ENCODE measurements around the gene YPEL2. TPM values are rescaled to one million over a fixed set of nuclear protein-coding genes. Genes with fewer than 3 reads are reported as not detected.

Gene YPEL2
- total RNA-seq, 1 experiment from 2014 or later, result 0.15 TPM

DNA sequence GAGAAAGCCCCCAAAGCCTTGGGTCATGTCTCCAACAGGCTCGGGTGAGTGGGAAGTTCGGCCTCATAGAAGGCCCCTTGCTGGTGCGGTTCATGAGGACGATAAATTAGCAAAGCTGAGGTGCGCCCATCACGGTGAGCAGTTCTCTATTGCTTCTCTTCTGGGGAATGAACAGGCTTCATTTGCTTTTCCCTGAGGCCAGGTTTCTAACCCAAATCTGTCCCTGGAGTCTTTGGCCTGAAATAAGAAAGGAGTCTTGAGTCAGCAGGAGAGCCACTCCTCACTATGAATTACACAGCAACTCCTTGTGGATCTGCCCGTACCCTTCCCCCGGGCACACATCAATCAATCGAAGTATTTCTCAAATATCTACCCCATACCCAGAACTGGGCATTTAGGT, 94.6 kb downstream of the YPEL2 start:
- DNase-seq (ENCODE audit: extremely low read depth, low read depth), result no peak

GRCh38 chr17:59427425-59427921, 96.0 kb downstream of the YPEL2 start:
- no peak for DNase-seq (ENCODE audit: extremely low read depth, low read depth)

GRCh38 chr17:59427996-59428395, 96.5 kb downstream of the YPEL2 start:
- DNase-seq (ENCODE audit: extremely low read depth, low read depth), result no peak

GRCh38 chr17:59428916-59429485, 97.5 kb downstream of the YPEL2 start:
- DNase-seq (ENCODE audit: extremely low read depth, low read depth), result no peak

- DNase-seq (ENCODE audit: extremely low read depth, low read depth), result no peak
Measured at GRCh38 chr17:59431601-59432000, 100.1 kb downstream of the YPEL2 start.

DNA sequence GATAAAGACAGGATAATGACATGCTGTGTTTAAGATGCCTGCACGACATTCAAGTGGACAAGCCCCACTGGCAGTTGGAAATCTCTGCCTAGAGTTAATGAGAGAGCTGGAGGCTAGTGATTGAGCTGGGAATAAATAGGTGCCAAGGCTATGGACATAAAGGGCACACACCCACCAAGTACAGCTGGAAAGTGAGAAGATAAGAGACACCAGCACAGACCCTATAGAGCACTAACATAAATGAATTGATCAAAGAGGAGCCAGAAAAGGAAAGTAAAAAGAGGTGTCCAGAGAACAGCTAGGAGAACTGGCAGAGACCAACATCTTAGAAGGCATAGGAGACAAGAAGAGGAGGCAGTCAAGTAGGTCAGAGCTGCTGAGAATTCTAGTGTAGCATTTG, 101.2 kb downstream of the YPEL2 start:
- DNase-seq (ENCODE audit: extremely low read depth, low read depth), result no peak

- no peak for DNase-seq (ENCODE audit: extremely low read depth, low read depth)
Measured at GRCh38 chr17:59433586-59433985, 102.1 kb downstream of the YPEL2 start.

DNA sequence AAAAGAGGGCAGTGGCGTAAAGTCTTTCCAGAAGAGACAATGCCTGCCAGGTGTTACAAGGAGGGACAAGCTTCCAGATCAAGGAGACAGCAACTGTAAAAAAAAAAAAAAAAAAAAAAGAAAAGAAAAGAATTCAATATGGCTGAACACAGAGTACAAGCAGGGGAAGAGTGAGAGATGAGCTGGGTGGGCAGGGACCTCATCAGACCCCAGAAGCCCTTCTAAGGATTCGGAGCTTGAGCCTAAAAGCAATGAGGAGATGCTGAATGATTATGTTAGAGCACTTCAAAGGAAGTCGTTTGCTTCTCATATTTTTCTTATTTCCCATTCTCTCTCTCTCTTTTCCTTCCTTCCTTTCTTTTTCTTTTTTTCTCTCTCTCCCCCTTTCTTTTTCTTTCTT, 103.0 kb downstream of the YPEL2 start:
- DNase-seq (ENCODE audit: extremely low read depth, low read depth), result no peak

DNA sequence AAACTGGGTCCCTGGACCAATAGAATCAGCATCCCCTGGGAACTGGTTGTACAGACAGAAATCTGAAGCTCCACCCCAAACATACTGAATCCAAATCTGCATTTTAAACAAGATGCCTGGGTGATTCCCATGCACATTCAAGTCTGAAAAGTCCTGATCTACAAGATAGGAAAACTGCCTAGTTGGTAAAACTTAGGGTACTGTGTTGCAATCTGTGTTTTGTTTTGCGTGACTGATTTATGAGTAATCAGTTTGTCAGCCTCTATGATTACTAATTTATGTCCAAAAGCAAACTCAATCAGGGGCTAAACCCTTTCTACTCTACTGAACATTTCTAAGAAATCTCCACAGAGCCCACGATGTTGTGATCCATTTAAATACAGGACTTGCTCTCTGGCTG, 103.8 kb downstream of the YPEL2 start:
- peak; percentile 35 for DNase-seq (ENCODE audit: extremely low read depth, low read depth)

DNA sequence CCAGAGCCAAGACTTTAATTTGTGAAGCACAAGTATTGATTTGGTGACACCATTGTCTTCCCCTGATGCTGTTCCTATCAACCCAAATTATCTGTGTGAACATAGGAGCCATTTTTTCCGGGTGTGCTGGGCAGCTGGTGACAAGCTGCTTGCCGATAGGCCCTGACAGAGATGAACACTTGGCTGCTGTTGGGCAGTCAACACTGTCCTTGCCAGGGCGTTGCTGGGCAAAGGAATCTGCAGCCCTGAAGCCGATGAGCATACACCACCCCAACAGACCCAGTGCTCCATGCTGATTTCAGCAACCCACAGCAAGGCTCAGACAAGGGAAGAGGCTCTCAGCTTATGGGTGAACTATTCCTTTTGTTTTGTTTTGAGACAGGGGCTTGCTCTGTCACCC, 105.4 kb downstream of the YPEL2 start:
- DNase-seq (ENCODE audit: extremely low read depth, low read depth), result no peak

- DNase-seq (ENCODE audit: extremely low read depth, low read depth), result no peak
Measured at GRCh38 chr17:59437791-59438281, 106.4 kb downstream of the YPEL2 start.

DNA sequence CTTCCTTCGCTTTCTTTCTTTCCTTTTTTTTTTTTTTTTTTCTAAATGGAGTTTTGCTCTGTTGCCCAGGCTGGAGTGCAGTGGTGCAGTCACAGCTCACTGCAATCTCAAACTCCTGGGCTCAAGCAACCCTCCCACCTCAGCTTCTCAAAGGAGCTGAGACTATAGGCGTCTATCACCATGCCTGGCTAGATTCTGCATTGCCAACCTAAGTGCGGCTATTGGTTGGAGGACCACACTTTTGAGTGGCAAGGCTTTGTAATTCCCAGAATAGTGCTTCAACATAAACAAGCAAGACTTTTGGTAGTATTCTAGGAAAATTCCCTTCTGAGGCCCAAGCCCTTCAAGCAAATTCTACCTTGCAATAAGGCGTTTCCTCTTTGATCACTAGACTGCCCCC, 107.8 kb downstream of the YPEL2 start:
- DNase-seq (ENCODE audit: extremely low read depth, low read depth), result no peak

- no peak for DNase-seq (ENCODE audit: extremely low read depth, low read depth)
Measured at GRCh38 chr17:59439741-59440211, 108.3 kb downstream of the YPEL2 start.

DNA sequence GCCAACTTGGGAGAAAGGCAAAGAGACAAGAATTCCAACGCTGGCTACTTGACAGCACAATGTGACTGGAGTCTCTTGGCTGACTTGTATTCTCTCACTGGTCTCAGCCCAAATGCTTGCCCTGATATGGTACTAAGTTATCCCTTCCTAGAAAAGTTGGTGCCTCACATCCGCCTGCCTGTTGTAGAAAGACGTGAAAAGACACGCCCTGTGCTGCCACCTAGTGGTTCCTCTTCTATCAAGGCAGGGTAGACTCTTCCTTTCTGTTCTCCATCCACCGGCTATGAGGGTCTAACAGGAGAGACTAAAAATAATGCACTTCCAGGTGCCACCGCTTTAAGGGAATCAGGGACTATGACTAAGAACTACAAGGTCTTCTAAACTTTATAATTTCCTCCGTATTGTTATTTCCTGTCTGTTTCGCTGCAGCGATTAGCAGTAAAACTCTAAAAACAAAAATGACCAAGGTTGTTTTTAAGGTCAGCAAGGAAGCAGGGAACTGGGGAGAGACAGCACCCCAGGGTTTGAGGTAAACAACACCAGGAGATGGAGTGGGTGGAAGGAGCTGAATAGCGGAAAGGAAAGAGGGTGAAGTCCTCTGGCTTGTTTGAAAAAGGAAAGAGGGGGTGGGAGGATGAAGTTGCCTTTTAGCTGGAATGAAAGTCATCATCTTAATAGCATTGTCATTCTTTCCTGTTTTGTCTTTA, 109.5 kb downstream of the YPEL2 start:
- peak; percentile 80 for DNase-seq (ENCODE audit: extremely low read depth, low read depth)

DNA sequence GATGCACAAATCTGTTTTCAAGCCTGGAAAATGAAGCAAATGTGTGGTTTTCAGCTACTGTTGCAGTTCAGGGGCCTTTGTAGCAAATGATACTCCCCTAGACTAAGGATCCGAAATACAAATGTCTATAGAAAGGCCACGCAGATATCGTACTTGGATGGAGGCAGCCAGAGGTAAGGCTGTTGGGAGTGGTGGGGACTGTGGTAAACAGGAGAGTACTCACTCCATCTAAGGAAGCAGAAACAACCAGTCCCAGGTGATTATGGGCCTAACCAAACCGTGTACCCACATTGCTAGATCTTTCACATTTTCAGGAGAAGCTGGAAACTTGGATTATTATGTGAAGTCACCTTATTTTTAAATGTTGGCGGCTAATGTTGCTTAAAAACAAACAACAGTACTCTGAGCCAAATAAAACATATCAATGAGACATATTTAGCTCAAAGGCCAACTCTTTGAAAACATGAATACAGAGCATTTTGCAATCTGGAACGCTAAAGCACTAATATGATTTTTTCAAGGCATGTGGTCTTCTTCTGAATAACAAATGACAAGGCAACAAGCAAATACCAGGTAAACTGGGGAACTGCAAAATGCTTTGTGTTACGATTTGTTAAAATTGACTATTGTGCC, 110.1 kb downstream of the YPEL2 start:
- no peak for DNase-seq (ENCODE audit: extremely low read depth, low read depth)

DNA sequence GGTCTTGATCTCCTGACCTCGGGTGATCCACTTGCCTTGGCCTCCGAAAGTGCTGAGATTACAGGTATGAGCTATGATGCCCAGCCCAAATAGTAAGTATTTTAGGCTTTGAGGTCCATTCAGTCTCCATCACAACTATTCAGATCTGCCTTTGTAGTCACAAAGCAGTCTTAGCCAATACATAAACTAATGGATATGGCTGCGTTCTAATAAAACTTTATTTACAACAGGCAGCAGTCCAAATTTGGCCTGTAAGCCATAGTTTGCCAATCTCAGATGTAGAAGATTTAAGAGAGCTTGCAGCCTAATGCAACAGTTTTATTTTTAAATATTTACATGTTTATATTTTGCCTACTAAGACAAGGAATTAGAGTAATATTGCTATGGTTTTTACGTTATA, 111.7 kb downstream of the YPEL2 start:
- no peak for DNase-seq (ENCODE audit: extremely low read depth, low read depth)

Small RNA genes within 50 kb of the gene (small RNA-seq; reads per million reads assigned to genes)
- gene MIR4729, result 0 reads per million in 2 experiments

Other genes starting within 250 kb of the YPEL2 start
- gene TRIM37, start 224.8 kb upstream of the YPEL2 start, total RNA-seq (2014; rRNA removed; shearing (Covaris generic)), result 27.1 and 28.2 TPM in 2 replicates
- gene SKA2, start 176.5 kb upstream of the YPEL2 start, total RNA-seq (2014; rRNA removed; shearing (Covaris generic)), result 102 and 107 TPM in 2 replicates
- 47.7 and 47.9 TPM in 2 replicates for gene PRR11, start 175.9 kb upstream of the YPEL2 start, total RNA-seq (2014; rRNA removed; shearing (Covaris generic))
- 24.0 and 24.2 TPM in 2 replicates for gene SMG8, start 121.6 kb upstream of the YPEL2 start, total RNA-seq (2014; rRNA removed; shearing (Covaris generic))
- gene GDPD1, start 111.1 kb upstream of the YPEL2 start, total RNA-seq (2014; rRNA removed; shearing (Covaris generic)), result 18.2 and 21.3 TPM in 2 replicates
- 76.7 and 78.2 TPM in 2 replicates for gene DHX40, start 234.0 kb downstream of the YPEL2 start, total RNA-seq (2014; rRNA removed; shearing (Covaris generic))

Data from NCI-H460 (cell line).